GM23248 (cell line): ENCODE data around the gene KANK4.

ENCODE experiments used
- EZH2 ChIP-seq: fragments of 200-600 bp; sonication (generic); IDR thresholded peaks from 2 replicates; pipeline ENCODE4 v1.6.1; 2018; ENCODE audit warnings: antibody characterized with exemption, mild to moderate bottlenecking; ENCODE audit not compliant: insufficient read depth, poor library complexity, severe bottlenecking
- EZH2phosphoT487 ChIP-seq: fragments of 200-600 bp; sonication (generic); IDR thresholded peaks from 2 replicates; pipeline ENCODE4 v1.6.1; 2018; ENCODE audit warnings: antibody characterized with exemption, moderate library complexity, mild to moderate bottlenecking, low read depth; ENCODE audit not compliant: insufficient read depth

- TF ChIP-seq EZH2phosphoT487 (no peak), EZH2 (no peak)
Measured at GRCh38 chr1:62230718-62231117, 88.5 kb downstream of the KANK4 start.
